SU-DHL-6 (cell line): ENCODE data around the gene COX14.

ENCODE experiments used
- H2AFZ ChIP-seq: fragments of 200-600 bp; sonication (generic); 2 replicates; pipeline ENCODE4 v1.6.1; 2014; ENCODE audit warnings: low read depth, mild to moderate bottlenecking, moderate library complexity, mixed read lengths, antibody characterized with exemption, low read length; ENCODE audit not compliant: severe bottlenecking
- H3F3A ChIP-seq: fragments of 200-600 bp; shearing (Covaris generic); 2 replicates; pipeline ENCODE4 v1.6.0; 2016; ENCODE audit warnings: antibody characterized with exemption, mild to moderate bottlenecking; ENCODE audit not compliant: insufficient read depth
- H3K27ac ChIP-seq: fragments of 200-600 bp; sonication (generic); 2 replicates; pipeline ENCODE4 v1.5.1; 2016; ENCODE audit warnings: low read depth, mild to moderate bottlenecking, low read length, moderate library complexity, mixed read lengths
- H3K27me3 ChIP-seq: fragments of 200-600 bp; sonication (generic), shearing (Covaris generic); 2 replicates; pipeline ENCODE4 v1.6.0; 2014; ENCODE audit warnings: mild to moderate bottlenecking, low read length
- H3K36me3 ChIP-seq: fragments of 200-600 bp; sonication (generic); 2 replicates; pipeline ENCODE4 v1.6.1; 2014; ENCODE audit warnings: mild to moderate bottlenecking, low read length, mixed read lengths
- H3K4me2 ChIP-seq: fragments of 300-600, 200-600 bp; shearing (Covaris generic), sonication (generic); 2 replicates; pipeline ENCODE4 v1.6.0; 2014; ENCODE audit warnings: low read length, low read depth, mild to moderate bottlenecking; ENCODE audit not compliant: poor library complexity, severe bottlenecking
- H3K4me3 ChIP-seq: fragments of 200-600 bp; sonication (generic); 2 replicates; pipeline ENCODE4 v1.5.1; 2014; ENCODE audit warnings: antibody characterized with exemption, low read length, mild to moderate bottlenecking, mixed read lengths; ENCODE audit not compliant: insufficient read depth, poor library complexity, severe bottlenecking
- H3K79me2 ChIP-seq: fragments of 200-600 bp; sonication (generic); 2 replicates; pipeline ENCODE4 v1.6.1; 2014; ENCODE audit warnings: mild to moderate bottlenecking, low read length, moderate library complexity; ENCODE audit not compliant: insufficient read depth
- H3K9ac ChIP-seq: fragments of 200-600 bp; sonication (generic); 2 replicates; pipeline ENCODE4 v1.7.0; 2014; ENCODE audit warnings: mild to moderate bottlenecking, low read length
- H3K9me2 ChIP-seq: fragments of 200-600 bp; sonication (generic); replicated peaks from 2 replicates; pipeline ENCODE4 v1.6.1; 2014; ENCODE audit warnings: low read length; ENCODE audit not compliant: insufficient read depth
- H3K9me3 ChIP-seq: fragments of 200-600 bp; sonication (generic); 2 replicates; pipeline ENCODE4 v1.6.1; 2014; ENCODE audit warnings: low read length, mixed read lengths; ENCODE audit not compliant: insufficient read depth
- H4K20me1 ChIP-seq: fragments of 200-600 bp; sonication (generic); 2 replicates; pipeline ENCODE4 v1.6.1; 2014; ENCODE audit warnings: low read depth, mild to moderate bottlenecking, antibody characterized with exemption, low read length, moderate library complexity, mixed read lengths
- CTCF ChIP-seq: fragments of 200-600 bp; sonication (generic); IDR thresholded peaks from one replicate; pipeline ENCODE4 v1.5.1; 2017; ENCODE audit warnings: antibody characterized with exemption, mild to moderate bottlenecking, low read length, moderate library complexity; ENCODE audit not compliant: insufficient read depth, poor library complexity, severe bottlenecking
- EZH2phosphoT487 ChIP-seq: fragments of 200-600 bp; sonication (generic), shearing (Covaris generic); conservative IDR thresholded peaks from 2 replicates; pipeline ENCODE4 v1.6.1; 2018; ENCODE audit warnings: mild to moderate bottlenecking, antibody characterized with exemption, low read length, moderate library complexity, mixed read lengths

Gene COX14

GRCh38 chr12:50070314-50071060 is 41.5 kb upstream of the COX14 start:
- H3K4me2 ChIP-seq: no peak overlapping the region
- no peaks in the 10 kb centered on the region for H4K20me1 ChIP-seq
- no peaks in the 10 kb centered on the region for H3K9me2 ChIP-seq
- H3K9ac ChIP-seq: no peak overlapping the region
- no peaks in the 10 kb centered on the region for H3K27me3 ChIP-seq
- no peak overlapping the region for H3K27ac ChIP-seq
- no peak overlapping the region for H3K4me3 ChIP-seq
- no peak overlapping the region for H2AFZ ChIP-seq
- no peaks in the 10 kb centered on the region for H3K9me3 ChIP-seq
- H3K79me2 ChIP-seq: no peaks in the 10 kb centered on the region
- H3K36me3 ChIP-seq: no peaks in the 10 kb centered on the region
- no peaks in the 10 kb centered on the region for H3F3A ChIP-seq
- TF ChIP-seq EZH2phosphoT487 (no peak), CTCF (peak; percentile 96)

GRCh38 chr12:50072198-50072907 is 39.7 kb upstream of the COX14 start:
- Histone ChIP-seq H3K9ac (no peak overlapping the region), H3K4me3 (no peak overlapping the region), H2AFZ (no peak overlapping the region), H3F3A (no peaks in the 10 kb centered on the region), H4K20me1 (no peaks in the 10 kb centered on the region), H3K9me3 (no peaks in the 10 kb centered on the region), H3K27ac (no peak overlapping the region), H3K27me3 (no peaks in the 10 kb centered on the region), H3K36me3 (no peaks in the 10 kb centered on the region), H3K4me2 (no peak overlapping the region), H3K79me2 (no peaks in the 10 kb centered on the region), H3K9me2 (no peaks in the 10 kb centered on the region)
- TF ChIP-seq CTCF (no peak), EZH2phosphoT487 (no peak)

- Histone ChIP-seq H3K4me2 (no peak overlapping the region), H3F3A (no peaks in the 10 kb centered on the region), H3K9me3 (no peaks in the 10 kb centered on the region), H2AFZ (no peak overlapping the region), H3K27me3 (no peaks in the 10 kb centered on the region), H3K4me3 (no peak overlapping the region), H3K27ac (no peak overlapping the region), H3K9me2 (no peaks in the 10 kb centered on the region), H4K20me1 (no peaks in the 10 kb centered on the region), H3K36me3 (no peaks in the 10 kb centered on the region), H3K9ac (no peak overlapping the region), H3K79me2 (no peaks in the 10 kb centered on the region)
- TF ChIP-seq EZH2phosphoT487 (no peak), CTCF (no peak)
Observed at GRCh38 chr12:50073206-50073605, 38.8 kb upstream of the COX14 start.
